ENCODE results near the gene MIPEP. TPM values are rescaled to one million over a fixed set of nuclear protein-coding genes. Genes with fewer than 3 reads are reported as not detected.

The MIPEP gene
- total and polyA plus RNA-seq, 10 of the 15 experiments (the other 5 are each of a cell fraction or from before 2014, with no cell fraction given) = 15.6 to 56.2 (median 29.8) TPM

DNA sequence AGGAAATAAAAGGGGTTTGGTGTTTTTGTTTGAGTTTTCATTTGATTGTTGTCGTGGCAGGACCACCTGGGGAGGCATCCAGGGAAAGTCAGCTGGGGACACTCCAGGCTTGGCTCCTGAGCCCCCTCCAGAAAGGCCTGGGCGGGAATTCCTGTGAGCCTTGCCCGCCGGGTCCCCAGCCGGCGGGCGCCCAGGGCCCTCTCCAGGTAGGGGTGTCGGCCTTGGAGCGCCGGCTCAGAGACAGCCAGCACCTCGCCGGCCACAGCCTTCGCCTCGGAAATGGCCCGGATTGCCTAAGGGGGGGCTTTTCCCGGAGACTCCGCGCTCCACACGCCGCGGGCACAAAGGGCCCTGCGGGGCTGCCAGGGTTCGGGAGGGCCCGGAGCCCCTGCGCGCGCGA, 194.0 kb downstream of the MIPEP start:
- ChIA-PET SMC1A (ENCODE audit: uncharacterized antibody, unreplicated experiment) (no interaction called here), POLR2A (no interaction called here), CTCF (no interaction called here), RAD21 (ENCODE audit: unreplicated experiment) (no interaction called here)
- no peaks in the 10 kb centered on the region for H3K27me3 ChIP-seq (replicated peaks in 1 of 2; ENCODE audit: control insufficient read depth in 2 of 2, insufficient read depth in 2 of 2, low read length in 1 of 2)
- 84% methylated on average over 28 of the region's 28 CpGs for WGBS (ENCODE audit: insufficient coverage, insufficient replicate concordance, low lambda C conversion rate, missing lambda C conversion rate)
- DNase-seq (ENCODE audit: low read depth, low spot score) = no peak
- no peak for FAIRE-seq
- H3K4me1 ChIP-seq (ENCODE audit: control insufficient read depth, insufficient read depth, low read length) = peaks cover 7% of the 10 kb centered on the region; the same call in 1 of the 2 replicates
- no peaks in the 10 kb centered on the region for H4K20me1 ChIP-seq (ENCODE audit: control insufficient read depth, insufficient read depth)
- no peak overlapping the region for H3K27ac ChIP-seq (ENCODE audit: control insufficient read depth, insufficient read depth)
- H3K4me2 ChIP-seq (ENCODE audit: control insufficient read depth, insufficient read depth) = peak overlapping the region; percentile 74; the same call in 1 of the 2 replicates
- TF ChIP-seq MTA2 (IDR thresholded peaks at IDR 0.05; ENCODE audit: low read depth) = no peak
- no peak for TF ChIP-seq BCL11A (IDR thresholded peaks at IDR 0.05; ENCODE audit: low read depth, low read length)
- TF ChIP-seq POLR2AphosphoS5 (IDR thresholded peaks at IDR 0.05; ENCODE audit: low read length) = no peak
- no peak for TF ChIP-seq NR2C1 (IDR thresholded peaks at IDR 0.05)
- no peak for TF ChIP-seq SUZ12 (IDR thresholded peaks at IDR 0.05; ENCODE audit: unreplicated experiment)
- TF ChIP-seq CREB1 (IDR thresholded peaks at IDR 0.05; ENCODE audit: low read depth) = no peak
- no peak for TF ChIP-seq PML (IDR thresholded peaks at IDR 0.05; ENCODE audit: low read length)
- TF ChIP-seq POU2F2 (IDR thresholded peaks at IDR 0.05; ENCODE audit: borderline replicate concordance, low read depth, low read length) = no peak
- no peak for TF ChIP-seq KLF5 (IDR thresholded peaks at IDR 0.05; ENCODE audit: partially characterized antibody)
- TF ChIP-seq STAT1 (conservative IDR thresholded peaks at IDR 0.05) = no peak
- H2AFZ ChIP-seq (ENCODE audit: control insufficient read depth, low read depth, low read length) = peak overlapping the region; percentile 85
- in situ Hi-C loops (cut with MboI) = no loop called here
- no TSS peak for BruUV-seq (replicated peaks)
- no peaks in the 10 kb centered on the region; the same call in 2 of the 3 replicates for H3K9me3 ChIP-seq (replicated peaks; ENCODE audit: control insufficient read depth, insufficient read depth, low read length)
- H3K4me3 ChIP-seq = no peak overlapping the region
- ATAC-seq = no peak
- H3K79me2 ChIP-seq (ENCODE audit: control insufficient read depth, insufficient read depth, low read length) = no peaks in the 10 kb centered on the region
- no peaks in the 10 kb centered on the region for H3K36me3 ChIP-seq (ENCODE audit: control insufficient read depth in 2 of 2, insufficient read depth in 2 of 2, low read length in 1 of 2)
- H3K9ac ChIP-seq (ENCODE audit: control insufficient read depth, insufficient read depth, low read length) = no peak overlapping the region; the same call in 1 of the 2 replicates
- intact Hi-C loops (cut with micrococcal nuclease; ENCODE audit: unreplicated experiment) = no loop called here

DNA sequence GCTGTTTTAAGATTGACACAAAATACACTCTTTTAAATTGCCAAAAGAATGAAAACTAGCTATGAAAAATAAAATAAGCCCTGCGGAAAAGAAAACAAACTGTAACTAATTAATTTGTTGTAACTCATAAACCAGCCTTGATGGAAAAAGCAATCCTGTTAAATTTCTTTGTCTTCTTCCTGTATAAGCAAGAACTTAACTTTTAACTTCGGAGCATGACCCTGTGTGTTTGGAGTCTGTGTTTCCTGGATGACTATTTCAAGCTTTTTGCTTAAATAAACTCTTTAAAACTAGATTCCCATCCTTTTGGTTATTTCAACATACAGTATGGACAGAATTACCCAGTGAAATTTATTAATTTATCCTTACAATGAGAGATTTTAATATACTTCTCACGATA, 196.4 kb downstream of the MIPEP start:
- Histone ChIP-seq H4K20me1 (ENCODE audit: control insufficient read depth, insufficient read depth) (no peaks in the 10 kb centered on the region), H3K4me1 (ENCODE audit: control insufficient read depth, insufficient read depth, low read length) (peaks cover 7% of the 10 kb centered on the region; the same call in 1 of the 2 replicates), H3K36me3 (ENCODE audit: control insufficient read depth in 2 of 2, insufficient read depth in 2 of 2, low read length in 1 of 2) (no peaks in the 10 kb centered on the region), H3K27me3 (replicated peaks in 1 of 2; ENCODE audit: control insufficient read depth in 2 of 2, insufficient read depth in 2 of 2, low read length in 1 of 2) (no peaks in the 10 kb centered on the region), H3K9ac (ENCODE audit: control insufficient read depth, insufficient read depth, low read length) (no peak overlapping the region), H3K4me2 (ENCODE audit: control insufficient read depth, insufficient read depth) (no peak overlapping the region), H2AFZ (ENCODE audit: control insufficient read depth, low read depth, low read length) (no peak overlapping the region), H3K4me3 (no peak overlapping the region), H3K79me2 (ENCODE audit: control insufficient read depth, insufficient read depth, low read length) (no peaks in the 10 kb centered on the region), H3K9me3 (replicated peaks; ENCODE audit: control insufficient read depth, insufficient read depth, low read length) (no peaks in the 10 kb centered on the region; the same call in 2 of the 3 replicates), H3K27ac (ENCODE audit: control insufficient read depth, insufficient read depth) (no peak overlapping the region)
- BruUV-seq (replicated peaks) = no TSS peak
- SMC1A ChIA-PET (ENCODE audit: uncharacterized antibody, unreplicated experiment) = interaction anchor here (1.5 kb wide), 1 partner anchor 16 kb away, joined by 3 read pairs; no protein-coding TSS in a partner anchor
- RAD21 ChIA-PET (ENCODE audit: unreplicated experiment) = no interaction called here
- CTCF ChIA-PET = no interaction called here
- DNase-seq (ENCODE audit: low read depth, low spot score) = no peak
- POLR2A ChIA-PET = interaction anchor here (0.5 kb wide), 1 partner anchor 111 kb away, joined by 5 read pairs; no protein-coding TSS in a partner anchor
- WGBS (ENCODE audit: insufficient coverage, insufficient replicate concordance, low lambda C conversion rate, missing lambda C conversion rate) = 73% methylated on average over 3 of the region's 3 CpGs
- intact Hi-C loops (cut with micrococcal nuclease; ENCODE audit: unreplicated experiment) (no loop called here), in situ Hi-C loops (cut with MboI) (no loop called here)
- no peak for FAIRE-seq
- no peak for ATAC-seq
- TF ChIP-seq, protein P1, sequence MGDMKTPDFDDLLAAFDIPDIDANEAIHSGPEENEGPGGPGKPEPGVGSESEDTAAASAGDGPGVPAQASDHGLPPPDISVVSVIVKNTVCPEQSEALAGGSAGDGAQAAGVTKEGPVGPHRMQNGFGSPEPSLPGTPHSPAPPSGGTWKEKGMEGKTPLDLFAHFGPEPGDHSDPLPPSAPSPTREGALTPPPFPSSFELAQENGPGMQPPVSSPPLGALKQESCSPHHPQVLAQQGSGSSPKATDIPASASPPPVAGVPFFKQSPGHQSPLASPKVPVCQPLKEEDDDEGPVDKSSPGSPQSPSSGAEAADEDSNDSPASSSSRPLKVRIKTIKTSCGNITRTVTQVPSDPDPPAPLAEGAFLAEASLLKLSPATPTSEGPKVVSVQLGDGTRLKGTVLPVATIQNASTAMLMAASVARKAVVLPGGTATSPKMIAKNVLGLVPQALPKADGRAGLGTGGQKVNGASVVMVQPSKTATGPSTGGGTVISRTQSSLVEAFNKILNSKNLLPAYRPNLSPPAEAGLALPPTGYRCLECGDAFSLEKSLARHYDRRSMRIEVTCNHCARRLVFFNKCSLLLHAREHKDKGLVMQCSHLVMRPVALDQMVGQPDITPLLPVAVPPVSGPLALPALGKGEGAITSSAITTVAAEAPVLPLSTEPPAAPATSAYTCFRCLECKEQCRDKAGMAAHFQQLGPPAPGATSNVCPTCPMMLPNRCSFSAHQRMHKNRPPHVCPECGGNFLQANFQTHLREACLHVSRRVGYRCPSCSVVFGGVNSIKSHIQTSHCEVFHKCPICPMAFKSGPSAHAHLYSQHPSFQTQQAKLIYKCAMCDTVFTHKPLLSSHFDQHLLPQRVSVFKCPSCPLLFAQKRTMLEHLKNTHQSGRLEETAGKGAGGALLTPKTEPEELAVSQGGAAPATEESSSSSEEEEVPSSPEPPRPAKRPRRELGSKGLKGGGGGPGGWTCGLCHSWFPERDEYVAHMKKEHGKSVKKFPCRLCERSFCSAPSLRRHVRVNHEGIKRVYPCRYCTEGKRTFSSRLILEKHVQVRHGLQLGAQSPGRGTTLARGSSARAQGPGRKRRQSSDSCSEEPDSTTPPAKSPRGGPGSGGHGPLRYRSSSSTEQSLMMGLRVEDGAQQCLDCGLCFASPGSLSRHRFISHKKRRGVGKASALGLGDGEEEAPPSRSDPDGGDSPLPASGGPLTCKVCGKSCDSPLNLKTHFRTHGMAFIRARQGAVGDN (IDR thresholded peaks at IDR 0.05) = no peak
- TF ChIP-seq MTA3 (IDR thresholded peaks at IDR 0.05; ENCODE audit: borderline replicate concordance, low read length) (no peak), MEF2A (IDR thresholded peaks at IDR 0.05; ENCODE audit: insufficient read depth, low read depth, low read length) (no peak), SUPT20H (IDR thresholded peaks at IDR 0.05; ENCODE audit: borderline replicate concordance, control insufficient read depth, low read depth, low read length) (no peak), ZNF24 (IDR thresholded peaks at IDR 0.05) (no peak)
- TF ChIP-seq, protein P2, sequence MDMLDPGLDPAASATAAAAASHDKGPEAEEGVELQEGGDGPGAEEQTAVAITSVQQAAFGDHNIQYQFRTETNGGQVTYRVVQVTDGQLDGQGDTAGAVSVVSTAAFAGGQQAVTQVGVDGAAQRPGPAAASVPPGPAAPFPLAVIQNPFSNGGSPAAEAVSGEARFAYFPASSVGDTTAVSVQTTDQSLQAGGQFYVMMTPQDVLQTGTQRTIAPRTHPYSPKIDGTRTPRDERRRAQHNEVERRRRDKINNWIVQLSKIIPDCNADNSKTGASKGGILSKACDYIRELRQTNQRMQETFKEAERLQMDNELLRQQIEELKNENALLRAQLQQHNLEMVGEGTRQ (IDR thresholded peaks at IDR 0.05; ENCODE audit: borderline replicate concordance, low read depth, low read length) = no peak

Measured in GM12878 (cell line).